GM12878 (cell line): ENCODE data around the gene NFIX. TPM values are rescaled to one million over a fixed set of nuclear protein-coding genes. Genes with fewer than 3 reads are reported as not detected.

Experiments used
- ATAC-seq: fragments of 200-7000 bp; cut with Tn5 transposase; 3 replicates; pipeline ENCODE4 v1.9.1; 2020; ENCODE audit warnings: mild to moderate bottlenecking, moderate library complexity
- BruUV-seq: library from RNA; stranded (reverse); fragments of 400-500 nt; replicated peaks from 2 replicates; lab custom pipeline; 2021; lab: Mats Ljungman, UMichigan
- CTCF ChIA-PET: fragments of 300-600 bp; sonication (Branson Sonifier 250); formaldehyde crosslinking; extraction: SDS; loops from one replicate; lab custom pipeline; 2021; ENCODE audit warnings: inconsistent platforms; lab: Yijun Ruan, JAX
- POLR2A ChIA-PET: fragments of 350-600 bp; formaldehyde crosslinking; extraction: SDS; loops from one replicate; lab custom pipeline; 2021; ENCODE audit warnings: inconsistent platforms; lab: Charles Lee
- RAD21 ChIA-PET: fragments of 300-600 bp; sonication (Branson Sonifier 250); formaldehyde crosslinking; loops from one replicate; lab custom pipeline; 2023; ENCODE audit warnings: antibody characterized with exemption; ENCODE audit not compliant: unreplicated experiment; lab: Charles Lee
- SMC1A ChIA-PET: fragments of 300-600 bp; sonication (Branson Sonifier 250); formaldehyde crosslinking; loops from one replicate; lab custom pipeline; 2023; ENCODE audit not compliant: unreplicated experiment, uncharacterized antibody; lab: Charles Lee
- DNase-seq: peaks from one replicate; pipeline ENCODE4 v3.0.0-alpha.2; 2011; ENCODE audit warnings: low read depth, low spot score
- FAIRE-seq: peaks from 3 replicates; lab custom pipeline; 2011; peaks lifted over from hg19 to GRCh38; lab: Jason Lieb, UNC
- H2AFZ ChIP-seq: 2 replicates; pipeline ENCODE4 v1.6.0; 2011; ENCODE audit warnings: low read depth, low read length, control low read depth; ENCODE audit not compliant: control insufficient read depth
- H3K27ac ChIP-seq: 2 replicates; pipeline ENCODE4 v1.5.1; 2011; ENCODE audit warnings: control low read depth; ENCODE audit not compliant: control insufficient read depth, insufficient read depth
- H3K27me3 ChIP-seq, 2 experiments: replicated peaks in 1 of 2; 2 replicates each; pipeline versions ENCODE4 v1.6.0 to v1.6.1; 2011; ENCODE audit warnings: low read length in 1 of 2; ENCODE audit not compliant: control insufficient read depth in 2 of 2, insufficient read depth in 2 of 2
- H3K36me3 ChIP-seq, 2 experiments: 2 replicates each; pipeline ENCODE4 v1.5.1; 2011; ENCODE audit warnings: low read length in 1 of 2; ENCODE audit not compliant: control insufficient read depth in 2 of 2, insufficient read depth in 2 of 2
- H3K4me1 ChIP-seq: 2 replicates; pipeline ENCODE4 v1.6.1; 2011; ENCODE audit warnings: mild to moderate bottlenecking, low read length, moderate library complexity, mixed read lengths; ENCODE audit not compliant: control insufficient read depth, insufficient read depth
- H3K4me2 ChIP-seq: 2 replicates; pipeline ENCODE4 v1.6.0; 2011; ENCODE audit warnings: control low read depth; ENCODE audit not compliant: control insufficient read depth, insufficient read depth
- H3K4me3 ChIP-seq: fragments of 200-600 bp; sonication (generic); 2 replicates; pipeline ENCODE4 v1.5.1; 2016
- H3K79me2 ChIP-seq: 2 replicates; pipeline ENCODE4 v1.6.0; 2011; ENCODE audit warnings: low read length; ENCODE audit not compliant: control insufficient read depth, insufficient read depth
- H3K9ac ChIP-seq: 2 replicates; pipeline ENCODE4 v1.8.0; 2011; ENCODE audit warnings: low read length, control low read depth, mixed read lengths; ENCODE audit not compliant: control insufficient read depth, insufficient read depth
- H3K9me3 ChIP-seq: replicated peaks from 3 replicates; pipeline ENCODE4 v1.5.1; 2011; ENCODE audit warnings: mild to moderate bottlenecking, low read length; ENCODE audit not compliant: control insufficient read depth, insufficient read depth
- H4K20me1 ChIP-seq: 2 replicates; pipeline ENCODE4 v1.6.0; 2011; ENCODE audit not compliant: control insufficient read depth, insufficient read depth
- POLR2AphosphoS5 ChIP-seq: IDR thresholded peaks from 2 replicates; pipeline ENCODE4 v1.6.1; 2011; ENCODE audit warnings: mild to moderate bottlenecking, low read length, inconsistent platforms
- REST ChIP-seq: IDR thresholded peaks from 2 replicates; pipeline ENCODE4 v1.6.1; 2012; ENCODE audit warnings: mild to moderate bottlenecking, low read depth, low read length
- SREBF1 ChIP-seq: IDR thresholded peaks from 2 replicates; pipeline ENCODE4 v1.6.1; 2012; ENCODE audit warnings: mild to moderate bottlenecking, low read length
- WRNIP1 ChIP-seq: IDR thresholded peaks from 2 replicates; pipeline ENCODE4 v1.6.1; 2011; ENCODE audit warnings: low read depth, low read length, improper control_type of control experiment, borderline replicate concordance
- WGBS: methylation state at CpG from one replicate; pipeline ENCODE4 v1.1.6; 2016; ENCODE audit warnings: low lambda C conversion rate; ENCODE audit not compliant: insufficient replicate concordance, insufficient coverage; ENCODE audit errors: missing lambda C conversion rate; 5-methylcytosine and 5-hydroxymethylcytosine counted together
- in situ Hi-C: fragments of 300-500 bp; cut with MboI; formaldehyde crosslinking; loops from 9 replicates; pipeline ENCODE4 v1.14.3; 2018; ENCODE audit warnings: mixed read lengths
- intact Hi-C: fragments of 100-400 bp; cut with micrococcal nuclease; formaldehyde crosslinking; loops from one replicate; pipeline ENCODE4 v1.14.2; 2022; ENCODE audit not compliant: unreplicated experiment
- polyA plus RNA-seq, 11 experiments: library from polyadenylated mRNA; depleted of rRNA in 4 of 11; unstranded in 6 of 11; stranded (reverse) in 5 of 11; fragments of >200 nt; fragmentation: Nextera tagmentation in 4 of 11; fragmentation: Illumina TruSeq in 1 of 11; extraction: Ambion mirVana in 4 of 11; extraction: Trizol in 1 of 11; gene quantifications; 1 replicate in 1 of 11; 2 replicates in 10 of 11; pipeline versions ENCODE4 v1.2.1 to v1.2.3, GENCODE V29; 2011 to 2016; ENCODE audit warnings: inconsistent platforms in 2 of 11, missing spikeins in 2 of 11, low read depth in 1 of 11
- total RNA-seq, 4 experiments: library from RNA; depleted of rRNA in 3 of 4; stranded (reverse); fragments of >200 nt in 3 of 4; fragmentation: Illumina TruSeq in 1 of 4; extraction: Trizol in 1 of 4; gene quantifications; 2 replicates each; pipeline versions ENCODE4 v1.2.1 to v1.2.3, GENCODE V29; 2013 to 2021
- TF ChIP-seq, protein P1 (sequence below): IDR thresholded peaks from 2 replicates; pipeline ENCODE4 v1.6.1; 2011; ENCODE audit warnings: low read depth, low read length, improper control_type of control experiment, borderline replicate concordance

The NFIX gene
- total and polyA plus RNA-seq, 10 of the 15 experiments (the other 5 are each of a cell fraction or from before 2014, with no cell fraction given) = 0.02 to 2.2 (median 0.28) TPM

- no peak overlapping the region for H2AFZ ChIP-seq
- TF ChIP-seq, protein P1, sequence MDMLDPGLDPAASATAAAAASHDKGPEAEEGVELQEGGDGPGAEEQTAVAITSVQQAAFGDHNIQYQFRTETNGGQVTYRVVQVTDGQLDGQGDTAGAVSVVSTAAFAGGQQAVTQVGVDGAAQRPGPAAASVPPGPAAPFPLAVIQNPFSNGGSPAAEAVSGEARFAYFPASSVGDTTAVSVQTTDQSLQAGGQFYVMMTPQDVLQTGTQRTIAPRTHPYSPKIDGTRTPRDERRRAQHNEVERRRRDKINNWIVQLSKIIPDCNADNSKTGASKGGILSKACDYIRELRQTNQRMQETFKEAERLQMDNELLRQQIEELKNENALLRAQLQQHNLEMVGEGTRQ = no peak
- TF ChIP-seq POLR2AphosphoS5 (no peak), REST (no peak), SREBF1 (no peak), WRNIP1 (no peak)
- FAIRE-seq = no peak
These were observed 132.7 kb downstream of the NFIX start for GRCh38 chr19:13127811-13128575.

More at GRCh38 chr19:13127811-13128575, 132.7 kb downstream of the NFIX start:
- ChIA-PET SMC1A (no interaction called here), POLR2A (no interaction called here), RAD21 (no interaction called here), CTCF (interaction anchor here (0.6 to 1.5 kb wide), 2 partner anchors 67 to 153 kb away, joined by 3 read pairs; no protein-coding TSS in a partner anchor)
- Histone ChIP-seq H3K4me3 (no peak overlapping the region), H3K36me3 (peaks cover 0 to 5% of the 10 kb centered on the region in 2 experiments), H3K9ac (no peak overlapping the region), H3K4me2 (no peak overlapping the region), H4K20me1 (peaks cover 7% of the 10 kb centered on the region), H3K4me1 (no peaks in the 10 kb centered on the region), H3K9me3 (no peaks in the 10 kb centered on the region), H3K27ac (no peak overlapping the region), H3K79me2 (peaks cover 21% of the 10 kb centered on the region), H3K27me3 (no peaks in the 10 kb centered on the region)
- WGBS = 79% methylated on average over 6 of the region's 6 CpGs
- BruUV-seq = no TSS peak
- in situ Hi-C loops = no loop called here
- intact Hi-C loops = no loop called here
- no peak for ATAC-seq
- no peak for DNase-seq
